Hematopoietic multipotent progenitor cell treated with erythropoietin and hydrocortisone succinate and interleukin-3 and kit ligand, for 8 days (in vitro differentiated cells): ENCODE data around the gene TRIM51G.
"Not testable (repeated sequence)": the region's sequence is repeated elsewhere in the genome, so short reads cannot be mapped to it uniquely, and the experiment has no call there.

Experiments used
- DNase-seq: peaks from one replicate; pipeline ENCODE4 v3.0.0-alpha.2; 2015

TRIM51G gene

GRCh38 chr11:48983785-48984184 is at the start of gene TRIM51G:
TSS of gene TRIM51G (minus strand) at chr11:48983885. CDS start at chr11:48981695, 2,190 bp downstream.
- not testable (repeated sequence) for DNase-seq

DNA sequence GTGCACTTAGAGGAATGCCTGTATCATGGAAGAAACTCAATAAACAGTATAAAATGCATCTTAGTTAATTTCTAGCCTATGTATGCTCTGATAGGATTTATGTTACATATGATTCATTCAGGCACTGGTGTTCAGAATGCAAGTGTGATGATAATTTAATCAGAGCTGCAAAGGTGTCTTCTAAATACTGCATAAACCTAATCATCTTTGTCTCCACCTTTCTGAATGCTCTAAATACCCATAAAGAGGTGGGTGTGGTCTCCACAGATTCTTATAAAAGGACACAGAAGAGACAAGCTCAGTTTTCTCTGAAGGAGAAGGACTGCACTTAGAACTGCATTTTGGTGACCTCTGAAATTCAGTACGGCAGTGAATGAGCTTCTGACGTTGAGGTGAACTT is 44.8 kb upstream of the TRIM51G start, which contains the start of gene TRIM49B:
TRIM49B (plus strand) TSS at position 301 of the 400 bp plus-strand sequence. CDS start 2,777 bp downstream, outside the sequence.
- DNase-seq: not testable (repeated sequence)

DNA sequence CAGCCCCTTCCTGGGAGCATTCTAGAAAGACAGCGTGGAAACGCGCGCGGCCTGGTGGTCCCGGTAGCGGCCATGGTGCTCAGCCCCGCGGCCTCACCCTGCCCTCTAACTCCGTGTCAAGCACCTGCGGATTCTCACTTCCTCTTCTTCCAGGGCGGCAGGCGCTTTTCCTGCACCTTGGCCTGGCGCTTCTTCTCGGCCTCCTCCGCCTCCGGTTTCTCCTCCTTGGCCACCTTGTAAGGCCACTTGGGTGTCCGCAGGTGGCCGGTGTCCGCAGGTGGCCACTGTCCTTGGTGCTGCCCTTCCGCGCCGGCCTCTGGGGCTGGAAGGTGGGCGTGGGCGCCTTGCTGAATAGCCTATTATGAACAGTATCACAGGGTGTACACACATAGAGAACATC is 15.1 kb downstream of the TRIM51G start:
- not testable (repeated sequence) for DNase-seq

- DNase-seq: not testable (repeated sequence)
Observed at GRCh38 chr11:48955315-48956049, 28.2 kb downstream of the TRIM51G start.

DNA sequence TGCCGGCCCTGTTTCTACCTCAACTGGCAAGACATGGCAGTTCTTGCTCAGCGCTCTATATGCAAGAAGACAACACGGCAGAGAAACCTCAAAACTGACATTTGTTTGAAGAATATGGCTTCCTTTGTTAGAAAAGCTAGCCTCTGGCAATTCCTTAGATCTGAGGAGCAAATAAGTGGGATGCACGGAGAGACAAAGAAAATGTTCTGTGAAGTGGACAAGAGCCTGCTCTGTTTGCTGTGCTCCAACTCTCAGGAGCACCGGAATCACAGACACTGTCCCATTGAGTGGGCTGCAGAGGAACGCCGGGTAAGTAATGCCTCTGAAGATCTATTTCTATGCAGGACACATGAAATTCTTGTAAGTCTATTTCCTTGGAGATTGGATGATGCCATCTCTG is 37.9 kb downstream of the TRIM51G start:
- not testable (repeated sequence) for DNase-seq
